NOMO-1 treated with DMSO at 0.1 percent for 48 hours (cell line): Measurements from ENCODE around the gene AHDC1.
"Not testable (repeated sequence)": the region's sequence is repeated elsewhere in the genome, so short reads cannot be mapped to it uniquely, and the experiment has no call there.

ENCODE experiments used
- DNase-seq: peaks from one replicate; lab custom pipeline; 2025; ENCODE audit not compliant: unreplicated experiment; lab: John Stamatoyannopoulos, UW

The AHDC1 gene

DNA sequence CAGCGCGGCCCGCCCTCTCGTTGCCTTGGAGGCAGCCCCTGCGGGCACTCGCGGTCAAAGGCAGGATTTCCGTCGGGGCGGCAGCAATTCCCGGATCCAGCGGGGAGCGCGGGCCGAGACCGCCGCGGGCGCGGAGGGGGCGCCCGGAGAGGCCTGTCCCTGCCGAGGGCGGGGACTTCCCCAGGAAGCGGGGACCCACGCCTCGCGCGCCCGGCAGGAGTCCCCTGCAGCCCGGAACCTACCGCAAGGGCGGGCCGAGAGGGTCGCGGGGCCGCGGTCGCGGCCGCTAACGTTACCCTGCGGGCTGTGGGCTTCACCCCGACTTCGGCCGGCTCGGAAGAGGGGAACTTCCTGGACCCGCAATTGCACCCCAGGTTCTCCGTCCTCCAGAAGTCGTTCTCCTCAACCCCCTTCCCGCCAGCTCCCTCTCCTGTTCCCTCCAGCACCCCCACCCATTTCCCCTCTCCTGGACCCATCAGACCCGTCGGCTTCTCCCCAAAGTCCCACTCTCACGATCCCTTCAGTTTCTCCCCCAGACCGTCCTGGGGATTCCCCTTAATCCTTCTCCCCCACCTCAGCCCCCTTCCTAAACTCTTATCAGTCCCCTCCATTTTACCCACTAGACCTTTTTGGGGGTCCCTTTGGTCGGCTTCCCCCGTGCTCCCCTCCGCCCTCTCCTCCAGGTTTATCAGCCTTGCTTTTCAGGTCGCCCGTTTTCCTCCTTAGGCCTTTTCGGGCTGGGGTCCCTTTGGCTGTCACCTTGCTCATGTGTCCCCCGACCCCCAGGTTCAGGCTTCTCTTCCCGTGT lies 30.4 kb upstream of the AHDC1 start:
- no peak for DNase-seq

DNA sequence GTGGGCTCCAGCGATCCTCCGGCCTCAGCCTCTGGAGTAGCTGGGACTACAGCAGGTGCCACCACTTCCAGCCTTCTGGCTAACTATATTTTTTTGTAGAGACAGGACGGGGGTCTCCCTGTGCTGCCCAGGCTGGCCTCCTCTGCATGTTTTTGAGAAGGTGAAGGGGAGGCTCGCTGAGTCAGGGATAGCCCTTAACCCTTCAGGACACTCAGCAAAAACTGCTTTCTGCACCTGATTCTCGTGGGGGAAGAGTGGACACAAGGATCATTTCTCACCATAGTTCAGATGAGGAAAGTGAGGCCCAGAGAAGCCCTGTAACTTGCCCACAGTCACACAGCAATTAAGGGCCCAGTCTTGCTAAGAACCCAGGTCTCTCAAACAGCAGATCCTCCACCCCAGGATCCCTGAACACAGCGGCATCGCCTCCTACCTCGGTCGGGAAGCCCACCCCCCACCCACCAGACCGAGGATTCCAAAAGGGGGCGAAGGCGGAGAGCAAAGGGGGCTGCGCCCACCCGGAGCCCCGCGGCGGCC lies 29.8 kb upstream of the AHDC1 start:
- DNase-seq, result no peak

DNA sequence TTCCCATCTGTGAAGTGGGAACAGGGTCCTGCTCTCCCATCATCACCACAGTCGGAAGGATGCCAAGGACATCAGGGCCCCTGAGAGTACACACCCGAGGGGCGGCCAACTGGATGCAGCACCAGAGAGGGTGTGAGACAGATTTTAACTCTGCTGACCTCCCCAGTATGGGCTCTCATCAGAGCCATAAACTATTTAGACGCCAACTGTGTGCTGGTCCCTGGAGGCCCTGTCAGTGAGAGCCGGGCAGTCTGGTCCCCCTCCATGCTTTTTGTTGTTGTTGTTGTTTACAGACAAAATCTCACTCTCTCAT lies 29.3 kb upstream of the AHDC1 start:
- no peak for DNase-seq

DNA sequence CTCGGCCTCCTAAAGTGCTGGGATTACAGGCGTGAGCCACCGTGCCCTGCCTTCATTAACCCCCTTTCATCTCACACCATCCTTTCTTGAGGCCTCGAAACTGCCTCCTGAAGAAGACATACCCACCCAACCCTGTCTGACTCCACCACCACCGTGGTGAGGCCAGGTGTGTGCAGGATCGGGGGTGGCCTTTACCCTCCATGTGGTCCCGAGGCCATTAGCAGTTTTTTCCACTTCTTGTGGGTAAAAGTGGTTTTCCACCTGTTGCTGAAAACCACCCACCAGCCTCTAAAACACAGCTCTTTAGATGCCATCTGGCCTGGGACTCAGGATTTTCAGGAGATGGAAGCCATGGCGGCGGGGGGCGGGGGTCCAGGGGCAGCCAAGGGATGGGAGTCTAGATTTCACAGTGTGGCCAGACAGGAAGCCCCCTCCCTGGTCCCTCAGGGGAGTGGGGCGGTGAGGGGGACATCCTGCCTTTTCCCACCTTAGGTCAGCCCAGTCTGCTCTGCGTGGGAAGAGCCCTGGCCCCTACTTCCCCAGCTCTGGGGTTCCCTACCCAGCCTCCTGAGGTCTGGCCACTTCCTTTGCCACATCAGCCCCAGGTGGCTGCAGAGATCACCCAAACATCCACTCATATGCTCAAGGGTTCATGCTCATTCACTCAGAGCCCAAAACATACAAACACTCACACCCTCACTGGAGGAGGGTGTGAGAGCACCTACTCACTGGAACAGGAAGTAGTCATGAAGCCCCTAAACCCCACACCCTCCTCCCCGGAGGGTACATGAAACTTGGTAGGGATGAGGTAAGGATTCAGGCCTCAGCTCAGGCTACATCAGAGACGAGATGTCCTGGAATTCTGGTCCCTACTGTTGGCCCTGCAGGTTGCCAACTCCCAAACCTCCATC lies 28.7 kb upstream of the AHDC1 start:
- no peak for DNase-seq

DNA sequence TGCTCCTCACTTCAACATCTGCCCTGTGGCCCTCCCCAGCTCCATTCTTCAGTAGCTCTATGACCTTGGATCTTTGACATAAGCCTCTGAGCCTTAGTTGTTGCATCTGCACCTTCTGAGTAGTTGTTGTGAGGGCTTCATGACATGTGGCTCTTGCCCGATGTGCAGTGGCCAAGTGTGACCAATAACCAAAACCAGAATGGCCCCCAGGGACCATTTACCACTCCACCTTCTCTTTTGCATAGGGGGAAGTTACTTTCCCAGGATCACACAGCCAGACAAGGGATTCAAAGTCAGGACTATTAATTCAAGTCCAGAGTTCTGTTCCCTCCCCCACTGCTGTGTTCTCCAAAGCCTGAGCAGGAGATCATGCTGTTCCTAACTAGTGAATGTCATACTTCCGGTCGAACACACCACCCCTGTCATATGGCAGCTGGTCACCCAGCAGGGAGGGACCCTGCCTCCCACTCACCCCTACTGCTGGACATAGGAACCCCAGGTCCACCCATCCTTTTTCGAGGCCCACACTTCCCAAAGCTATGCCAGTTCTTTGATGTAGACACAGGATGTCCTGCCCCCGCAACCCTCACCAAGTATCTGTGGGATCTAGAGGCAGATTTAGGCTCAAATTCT lies 27.0 kb upstream of the AHDC1 start:
- DNase-seq, result no peak

DNA sequence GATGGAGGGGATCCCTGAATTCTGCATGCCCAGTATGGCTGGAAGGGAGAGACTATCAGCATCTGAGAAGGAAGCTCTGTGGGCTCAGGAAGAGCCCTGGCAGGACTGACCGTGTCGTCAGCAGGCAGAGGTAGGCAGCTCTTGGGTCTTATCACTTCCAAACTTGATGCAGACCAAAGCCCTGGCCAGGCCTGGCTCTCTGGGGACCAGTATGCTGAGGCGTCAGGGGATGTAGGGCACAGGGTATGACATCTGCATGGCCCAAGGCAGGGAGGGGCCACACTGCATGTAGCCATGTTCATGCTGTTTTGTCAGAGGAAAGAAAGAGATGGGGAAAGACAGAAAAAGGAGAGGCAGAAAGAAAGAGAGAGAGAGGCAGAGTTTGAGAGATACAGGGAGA lies 24.8 kb upstream of the AHDC1 start:
- DNase-seq, result no peak

DNA sequence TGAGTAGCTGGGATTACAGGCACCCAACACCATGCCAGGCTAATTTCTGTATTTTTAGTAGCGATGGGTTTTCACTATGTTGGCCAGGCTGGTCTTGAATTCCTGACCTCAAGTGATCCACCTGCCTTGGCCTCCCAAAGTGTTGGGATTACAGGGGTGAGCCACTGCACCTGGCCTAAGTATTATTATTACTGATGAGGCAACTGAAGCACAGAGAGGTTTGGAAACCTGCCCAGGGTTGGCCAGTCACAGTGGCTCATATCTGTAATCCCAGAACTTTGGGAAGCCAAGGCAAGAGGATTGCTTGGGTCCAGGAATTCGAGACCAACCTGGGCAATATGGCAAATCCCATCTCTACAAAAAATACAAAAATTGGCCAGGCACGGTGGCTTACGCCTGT lies 23.8 kb upstream of the AHDC1 start:
- DNase-seq, result not testable (repeated sequence)

DNA sequence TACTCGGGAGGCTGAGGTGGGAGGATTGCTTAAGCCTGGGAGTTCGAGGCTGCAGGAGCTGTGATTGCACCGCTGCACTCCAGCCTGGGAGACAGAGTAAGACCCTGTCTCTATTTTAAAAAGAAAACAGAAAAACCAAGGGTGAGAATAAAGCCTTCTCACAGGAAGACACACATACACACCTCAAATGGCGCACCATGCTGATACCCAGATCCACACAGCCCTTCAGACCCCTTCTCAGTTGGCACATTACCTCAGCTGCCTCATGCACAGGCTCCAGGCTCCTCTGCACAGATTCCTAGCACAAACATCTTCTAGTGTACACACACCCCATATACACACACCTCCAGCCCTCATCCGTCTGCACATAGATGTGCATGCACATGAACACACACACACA lies 23.1 kb upstream of the AHDC1 start:
- no peak for DNase-seq

DNA sequence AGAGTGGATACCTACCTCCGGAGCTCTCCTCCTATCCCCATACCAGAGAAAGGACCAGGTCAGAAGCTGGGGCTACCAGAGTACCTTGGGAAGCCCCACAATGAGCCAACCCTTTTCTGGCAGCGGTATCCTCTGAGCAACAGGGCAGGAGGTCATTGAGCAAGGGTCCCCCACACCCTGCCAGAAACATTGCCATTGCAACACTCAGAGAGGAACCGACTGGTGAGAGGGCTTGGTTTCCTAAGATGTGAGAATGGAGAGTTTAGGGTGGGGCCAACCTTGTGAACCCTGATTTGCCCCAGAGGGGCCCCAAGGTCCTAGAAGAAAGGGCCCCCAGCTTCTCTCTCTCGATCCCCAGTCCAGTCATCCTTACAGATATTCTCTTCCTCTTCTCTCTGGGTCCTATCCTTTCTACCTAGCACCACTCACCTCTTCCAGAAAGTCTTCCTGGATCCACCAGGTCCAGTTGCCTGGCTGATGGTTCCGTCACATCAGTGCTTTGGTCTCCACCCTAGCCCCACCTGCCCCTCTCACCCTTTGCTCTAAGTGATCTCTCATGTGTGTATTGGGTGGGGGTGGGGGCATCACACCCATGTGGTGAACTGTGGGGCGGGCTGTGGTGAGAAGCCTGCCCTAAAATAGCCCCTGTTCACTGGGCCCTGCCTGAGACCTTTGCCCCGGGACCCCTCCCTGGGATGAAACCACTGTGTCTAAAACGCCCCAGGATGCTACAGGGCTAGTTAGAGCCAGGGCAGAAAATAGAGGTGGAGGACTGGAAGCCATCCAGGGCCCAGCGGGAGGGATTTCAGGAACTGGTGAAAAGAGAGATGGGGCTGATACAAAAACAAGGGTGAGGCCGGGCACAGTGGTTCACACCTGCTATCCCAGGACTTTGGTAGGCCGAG lies 22.3 kb upstream of the AHDC1 start:
- DNase-seq, result peak; percentile 97

DNA sequence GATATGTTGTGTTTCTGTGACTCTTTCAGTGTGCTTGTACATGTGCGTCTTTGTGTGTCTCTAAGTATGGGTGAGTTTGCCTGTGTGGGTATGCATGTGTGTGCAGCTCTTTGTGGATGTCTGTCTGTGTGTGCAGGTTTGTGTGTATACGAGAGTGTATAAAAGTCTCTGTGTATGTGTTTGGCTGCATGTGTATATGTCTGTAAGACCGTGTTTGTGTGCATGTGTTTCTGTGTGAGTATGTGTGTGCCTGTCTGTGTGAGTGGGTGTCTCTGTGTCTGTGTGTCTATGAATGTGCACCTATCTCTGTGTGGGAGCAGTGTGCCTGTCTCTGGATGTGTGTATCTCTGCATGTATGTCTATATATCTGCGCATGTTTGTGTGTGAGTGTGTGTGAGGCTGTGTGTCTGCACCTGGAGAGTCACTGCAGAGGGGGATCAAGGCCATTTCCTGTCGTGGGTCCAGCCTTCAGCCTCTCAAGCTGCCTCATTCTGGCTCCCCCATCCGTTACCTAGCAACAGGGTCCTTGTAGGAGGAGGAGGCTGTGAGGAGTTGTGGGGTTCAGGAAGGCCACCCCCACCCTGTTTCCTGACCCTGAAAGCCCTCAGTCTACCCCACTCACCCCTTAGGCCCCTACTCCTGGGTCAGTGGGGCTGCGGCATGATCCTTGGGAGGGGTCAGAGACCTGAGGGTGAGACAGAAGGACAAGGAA lies 20.7 kb upstream of the AHDC1 start:
- no peak for DNase-seq

DNA sequence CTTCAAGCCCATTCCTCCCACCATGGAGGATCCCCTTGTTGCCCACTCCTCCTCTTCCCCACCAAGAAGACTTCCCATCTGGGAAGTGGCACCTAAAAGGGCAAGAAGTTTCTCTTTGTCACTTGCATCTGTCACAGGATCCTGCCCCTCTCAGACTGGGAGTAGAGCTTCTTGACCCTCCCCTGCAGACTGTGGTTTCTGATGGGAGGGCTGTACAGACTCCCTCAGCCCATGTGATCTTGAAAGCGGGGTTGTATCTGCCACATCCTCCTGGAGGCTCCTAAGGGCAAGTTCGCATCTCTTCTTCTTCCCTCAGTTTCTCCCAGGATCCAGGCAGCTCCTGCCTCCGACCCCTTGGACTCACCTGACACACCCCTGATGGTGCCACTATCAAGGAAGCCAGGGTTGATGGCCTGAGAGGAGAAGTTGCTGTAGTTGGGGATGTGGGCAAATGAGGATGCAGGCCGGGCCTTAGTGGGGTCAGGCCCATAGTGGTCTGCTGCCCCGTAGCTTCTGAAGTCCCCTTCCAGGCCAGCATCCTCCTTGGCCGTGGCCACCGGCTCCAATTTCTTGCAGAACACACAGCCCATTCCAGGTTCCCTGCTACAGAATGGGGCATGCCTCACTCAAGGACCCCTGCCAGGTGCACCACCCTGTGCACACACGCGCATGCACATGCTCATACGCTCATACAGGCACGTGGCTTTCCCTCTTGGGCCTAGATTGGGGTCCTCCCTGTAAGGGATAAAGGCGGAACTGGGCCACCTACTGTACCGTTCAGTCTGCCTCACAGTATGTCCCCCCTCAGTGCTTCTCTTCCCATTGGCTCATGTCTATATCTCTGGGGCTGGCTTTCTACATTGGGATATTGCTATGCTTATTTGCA lies 19.6 kb upstream of the AHDC1 start:
- DNase-seq, result no peak

DNA sequence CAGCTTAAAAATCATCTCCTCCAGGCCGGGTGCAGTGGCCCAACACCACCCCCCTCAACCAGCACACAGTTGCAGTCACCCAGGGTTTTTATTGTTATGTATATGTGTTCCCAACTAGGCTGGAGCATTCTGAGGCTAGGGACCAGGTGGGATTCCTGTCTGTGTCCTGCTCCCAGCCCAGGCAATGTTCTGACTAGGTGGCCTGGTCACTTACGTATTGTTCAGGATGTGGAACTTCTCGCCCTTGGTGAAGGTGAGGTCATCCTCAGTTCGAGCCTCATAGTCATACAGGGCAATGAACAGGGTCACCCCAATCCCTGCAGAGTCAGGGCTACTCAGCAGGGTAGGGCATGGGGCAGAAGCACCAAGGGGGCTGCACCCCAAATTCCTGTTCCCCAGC lies 18.9 kb upstream of the AHDC1 start:
- DNase-seq, result no peak

DNA sequence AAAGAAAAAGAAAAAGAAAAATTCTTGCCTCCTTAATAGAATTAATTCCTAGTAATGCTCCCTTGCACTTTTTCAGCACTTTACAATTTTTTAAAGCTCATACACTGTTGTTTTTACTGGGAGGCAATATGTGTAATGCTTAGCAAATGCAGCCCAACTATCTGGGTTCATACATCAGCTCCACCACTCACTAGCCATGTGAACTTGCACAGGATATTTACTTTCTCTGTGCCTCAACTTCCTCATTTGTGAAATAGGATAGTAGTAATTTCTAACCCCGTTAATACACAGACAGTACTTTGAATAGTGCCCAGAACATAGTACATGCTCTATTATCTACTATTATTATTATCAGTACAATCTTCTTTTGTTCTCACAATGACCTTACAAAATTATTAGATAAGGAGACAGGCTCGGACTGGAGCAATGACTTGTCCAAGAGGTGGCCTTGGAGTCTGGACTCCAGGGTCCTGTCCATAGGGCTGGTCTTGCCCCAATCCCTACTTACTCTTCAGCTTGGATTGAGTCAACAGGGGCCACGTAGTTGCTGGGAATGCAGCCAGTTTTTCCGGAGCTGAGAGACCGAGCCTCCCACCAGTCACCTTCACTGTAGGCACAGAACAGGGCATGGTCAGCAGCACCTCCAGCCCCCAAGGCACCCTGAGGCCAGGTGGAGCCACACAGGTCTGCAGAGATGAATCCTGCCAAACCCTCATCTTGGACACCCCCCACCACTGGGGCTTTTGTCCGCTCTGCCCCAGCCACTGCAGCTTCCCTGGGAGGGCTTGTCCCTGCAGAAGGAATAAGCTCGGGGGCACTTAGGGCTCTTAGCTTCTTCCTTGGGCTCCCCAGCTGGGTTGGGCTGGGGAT lies 17.3 kb upstream of the AHDC1 start:
- no peak for DNase-seq

DNA sequence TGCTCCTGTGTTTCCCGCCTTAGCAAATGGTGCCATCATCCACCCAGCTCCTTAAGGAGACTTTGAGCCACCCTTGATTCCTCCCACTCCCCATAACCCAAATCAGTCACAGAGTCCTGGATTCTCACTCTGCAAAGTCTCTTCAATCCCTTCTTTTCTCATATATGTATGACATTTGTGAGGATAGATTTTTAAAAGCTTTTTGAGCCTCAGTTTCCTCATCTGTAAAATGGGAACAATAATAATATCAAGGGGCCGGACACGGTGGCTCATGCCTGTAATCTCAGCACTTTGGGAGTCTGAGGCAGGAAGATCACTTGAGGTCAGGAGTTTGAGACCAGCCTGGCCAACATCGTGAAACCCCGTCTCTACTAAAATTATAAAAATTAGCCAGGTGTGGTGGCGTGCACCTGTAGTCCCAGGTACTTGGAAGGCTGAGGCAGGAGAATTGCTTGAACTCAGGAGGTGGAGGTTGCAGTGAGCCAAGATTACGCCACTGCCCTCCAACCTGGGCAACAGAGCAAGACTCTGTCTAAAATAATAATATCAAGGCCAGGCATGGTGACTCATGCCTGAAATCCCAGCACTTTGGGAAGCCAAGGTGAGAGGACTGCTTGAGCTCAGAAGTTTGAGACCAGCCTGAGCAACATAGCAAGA lies 16.0 kb upstream of the AHDC1 start:
- not testable (repeated sequence) for DNase-seq

DNA sequence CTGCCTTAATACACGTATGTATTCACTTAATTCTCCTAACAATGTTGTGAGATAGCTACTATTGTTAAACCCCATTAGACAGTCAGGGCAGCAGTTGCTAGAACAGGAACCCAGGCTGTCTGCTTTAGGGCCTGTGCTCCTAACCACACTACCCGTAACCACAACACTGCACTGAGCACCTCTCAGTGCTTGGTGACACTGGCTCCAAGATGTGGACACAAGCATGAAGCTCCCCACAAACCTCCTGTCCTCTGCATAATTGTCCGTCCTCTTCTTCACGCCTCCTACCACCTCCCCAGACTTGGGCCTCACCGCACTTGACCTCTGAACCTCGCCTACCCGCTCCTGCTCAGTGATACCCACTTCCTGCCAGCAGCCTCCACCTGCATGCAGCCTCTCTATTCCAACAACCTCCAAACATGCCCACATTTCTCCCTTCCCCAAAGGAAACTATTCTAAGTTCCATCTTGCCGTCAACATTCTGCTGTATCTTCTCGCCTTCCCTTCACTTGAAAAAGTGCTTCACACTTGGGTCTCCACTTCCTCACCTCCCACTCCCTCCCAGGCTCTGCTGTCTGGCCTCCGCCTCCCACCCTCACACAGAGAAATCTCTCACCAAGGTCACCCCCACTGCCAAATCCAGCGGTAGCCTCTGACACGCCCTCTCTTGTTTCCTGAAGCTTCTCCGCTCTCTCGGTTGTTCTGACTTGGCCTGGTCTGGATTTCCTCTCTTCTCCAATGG lies 14.6 kb upstream of the AHDC1 start:
- peak; percentile 82 for DNase-seq

DNA sequence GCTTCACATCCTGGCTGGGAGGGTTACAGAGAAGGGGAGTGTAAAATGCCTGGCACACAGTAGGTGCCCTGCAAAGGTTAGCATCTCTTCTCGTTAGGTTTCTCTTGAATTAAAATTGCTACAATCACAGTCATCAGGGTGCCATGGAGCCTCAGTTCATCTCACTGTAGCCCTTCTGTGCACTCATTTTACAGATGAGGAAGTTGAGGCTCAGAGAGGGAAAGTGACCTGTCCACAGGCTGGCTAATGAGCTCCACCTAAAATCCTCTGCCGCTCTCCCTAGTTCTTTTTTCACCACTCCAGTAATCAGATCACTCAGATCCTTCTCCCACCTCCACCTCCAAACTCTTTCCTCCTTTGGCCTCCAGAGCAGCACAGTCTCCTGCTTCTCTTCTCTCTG lies 13.5 kb upstream of the AHDC1 start:
- no peak for DNase-seq

DNA sequence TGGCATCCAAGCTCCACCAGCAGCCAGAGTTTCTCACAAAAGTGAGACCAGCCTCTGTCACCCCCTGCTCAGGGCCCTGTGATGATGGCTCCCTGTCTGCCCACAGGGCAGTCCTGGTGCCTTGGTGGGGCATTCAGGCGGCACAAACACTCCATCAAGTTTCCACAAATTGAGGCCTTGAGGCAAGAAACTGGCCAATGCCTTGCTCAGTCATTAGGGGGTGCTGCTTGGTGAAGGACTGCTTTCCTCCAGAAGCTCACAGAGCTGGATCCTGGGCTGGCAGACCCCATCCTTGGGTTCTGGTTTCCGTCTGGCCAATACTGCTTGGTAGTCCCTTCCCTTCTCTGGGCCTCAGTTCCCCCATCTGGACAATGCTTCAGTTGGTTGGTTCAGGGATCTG lies 12.5 kb upstream of the AHDC1 start:
- no peak for DNase-seq
